ENCODE data around the gene DPEP3. TPM values are rescaled to one million over a fixed set of nuclear protein-coding genes. Genes with fewer than 3 reads are reported as not detected.
"Not testable (repeated sequence)": the region's sequence is repeated elsewhere in the genome, so short reads cannot be mapped to it uniquely, and the experiment has no call there.

DPEP3 gene
- total RNA-seq, 2 experiments from 2014 or later, result 0.28 TPM; not detected in 1

- H3K4me3 Mint-ChIP-seq, result no peak overlapping the region
- H3K9me3 Mint-ChIP-seq (ENCODE audit: low read depth), result no peaks in the 10 kb centered on the region
- no peaks in the 10 kb centered on the region for H3K36me3 Mint-ChIP-seq
- H3K27ac Mint-ChIP-seq, result no peak overlapping the region
- H3K4me1 Mint-ChIP-seq, result peaks cover 38% of the 10 kb centered on the region
- ATAC-seq (no peak), DNase-seq (no peak)
- CTCF ChIA-PET, result interaction anchor here (1.2 to 1.7 kb wide), 3 partner anchors 9 to 38 kb away, joined by 5 to 7 read pairs (median 5); partner anchors contain the start of genes DDX28 and DUS2
- no peaks in the 10 kb centered on the region for H3K27me3 Mint-ChIP-seq
Measured at GRCh38 chr16:68003031-68003430, 22.7 kb upstream of the DPEP3 start.

GRCh38 chr16:68000450-68000849, 20.2 kb upstream of the DPEP3 start:
- no peaks in the 10 kb centered on the region for H3K27me3 Mint-ChIP-seq
- DNase-seq, result no peak

GRCh38 chr16:67999985-68000384, 19.7 kb upstream of the DPEP3 start:
- Mint-ChIP-seq H3K36me3 (peaks cover 4% of the 10 kb centered on the region), H3K4me1 (peaks cover 38% of the 10 kb centered on the region)
- no peak for ATAC-seq

More at GRCh38 chr16:68000450-68000849, 20.2 kb upstream of the DPEP3 start:
- ATAC-seq, result no peak
- Mint-ChIP-seq H3K9me3 (ENCODE audit: low read depth) (no peaks in the 10 kb centered on the region), H3K4me3 (no peak overlapping the region), H3K27ac (peak overlapping the region; percentile 81), H3K4me1 (peaks cover 35% of the 10 kb centered on the region), H3K36me3 (peaks cover 4% of the 10 kb centered on the region)
- CTCF ChIA-PET, result interaction anchor here (0.7 to 1.6 kb wide), 5 partner anchors 9 to 58 kb away, joined by 3 to 6 read pairs (median 4); no protein-coding TSS in a partner anchor

GRCh38 chr16:67998779-67999688, 18.7 kb upstream of the DPEP3 start, which contains the start of gene DPEP2:
Gene DPEP2, minus strand, starts transcription at chr16:67999484. Its CDS starts 6,272 bp downstream, at chr16:67993212.
- Mint-ChIP-seq H3K4me3 (peak within 1 kb of the TSS; percentile 59), H3K4me1 (peaks cover 44% of the 10 kb centered on the region), H3K27ac (peak within 1 kb of the TSS; percentile 81)
- CTCF ChIA-PET, result interaction anchor here (0.9 to 1.7 kb wide), 3 partner anchors 28 to 478 kb away, joined by 3 to 8 read pairs (median 3); no protein-coding TSS in a partner anchor
- not testable (repeated sequence) for H3K27me3 Mint-ChIP-seq; H3K9me3 Mint-ChIP-seq (ENCODE audit: low read depth); H3K36me3 Mint-ChIP-seq
- ATAC-seq (peak; percentile 82), DNase-seq (peak; percentile 73)

More at GRCh38 chr16:67999985-68000384, 19.7 kb upstream of the DPEP3 start:
- Mint-ChIP-seq H3K9me3 (ENCODE audit: low read depth) (no peaks in the 10 kb centered on the region), H3K4me3 (peak overlapping the region; percentile 59), H3K27me3 (no peaks in the 10 kb centered on the region), H3K27ac (peak overlapping the region; percentile 81)
- CTCF ChIA-PET, result interaction anchor here (0.7 to 1.7 kb wide), 4 partner anchors 9 to 59 kb away, joined by 3 to 8 read pairs (median 6); no protein-coding TSS in a partner anchor
- DNase-seq, result no peak

GRCh38 chr16:67998231-67998778, 18.0 kb upstream of the DPEP3 start:
- peaks cover 50% of the 10 kb centered on the region for H3K4me1 Mint-ChIP-seq
- ATAC-seq; DNase-seq; H3K27me3 Mint-ChIP-seq; H3K9me3 Mint-ChIP-seq (ENCODE audit: low read depth); H3K36me3 Mint-ChIP-seq; H3K4me3 Mint-ChIP-seq: not testable (repeated sequence)
- H3K27ac Mint-ChIP-seq, result peak overlapping the region; percentile 81
- CTCF ChIA-PET, result interaction anchor here (1.2 kb wide), 1 partner anchor 28 kb away, joined by 3 read pairs; no protein-coding TSS in a partner anchor

GRCh38 chr16:67996666-67997065, 16.4 kb upstream of the DPEP3 start:
- Mint-ChIP-seq H3K9me3 (ENCODE audit: low read depth) (no peaks in the 10 kb centered on the region), H3K27me3 (no peaks in the 10 kb centered on the region), H3K36me3 (peaks cover 4% of the 10 kb centered on the region), H3K27ac (no peak overlapping the region), H3K4me1 (peaks cover 60% of the 10 kb centered on the region), H3K4me3 (no peak overlapping the region)
- DNase-seq (no peak), ATAC-seq (no peak)
- CTCF ChIA-PET, result interaction anchor here (0.7 to 4.7 kb wide), 6 partner anchors 10 to 68 kb away, joined by 3 to 18 read pairs (median 4); no protein-coding TSS in a partner anchor

GRCh38 chr16:67995423-67995822, 15.1 kb upstream of the DPEP3 start:
- no peak for ATAC-seq
- Mint-ChIP-seq H3K4me1 (peaks cover 54% of the 10 kb centered on the region), H3K9me3 (ENCODE audit: low read depth) (no peaks in the 10 kb centered on the region), H3K4me3 (no peak overlapping the region), H3K27me3 (no peaks in the 10 kb centered on the region), H3K27ac (peak overlapping the region; percentile 75), H3K36me3 (peaks cover 4% of the 10 kb centered on the region)
- DNase-seq, result peak; percentile 43
- CTCF ChIA-PET, result interaction anchor here (1.0 to 4.7 kb wide), 5 partner anchors 11 to 233 kb away, joined by 4 to 18 read pairs (median 5); no protein-coding TSS in a partner anchor

- H3K27me3 Mint-ChIP-seq; H3K9me3 Mint-ChIP-seq (ENCODE audit: low read depth); H3K36me3 Mint-ChIP-seq: not testable (repeated sequence)
- peaks cover 40% of the 10 kb centered on the region for H3K4me1 Mint-ChIP-seq
- DNase-seq (peak; percentile 52), ATAC-seq (peak; percentile 12)
- CTCF ChIA-PET, result interaction anchor here (0.8 to 4.7 kb wide), 13 partner anchors 9 to 93 kb away, joined by 3 to 18 read pairs (median 5); no protein-coding TSS in a partner anchor
- H3K4me3 Mint-ChIP-seq, result peak overlapping the region; percentile 63
- peak overlapping the region; percentile 96 for H3K27ac Mint-ChIP-seq
Measured at GRCh38 chr16:67994040-67994408, 13.7 kb upstream of the DPEP3 start.

GRCh38 chr16:67993207-67994039, 13.1 kb upstream of the DPEP3 start:
- Mint-ChIP-seq H3K27ac (peak overlapping the region; percentile 96), H3K27me3 (no peaks in the 10 kb centered on the region), H3K4me1 (peaks cover 34% of the 10 kb centered on the region), H3K36me3 (peaks cover 4% of the 10 kb centered on the region), H3K9me3 (ENCODE audit: low read depth) (no peaks in the 10 kb centered on the region), H3K4me3 (peak overlapping the region; percentile 63)
- CTCF ChIA-PET, result interaction anchor here (0.8 to 4.7 kb wide), 14 partner anchors 8 to 94 kb away, joined by 3 to 18 read pairs (median 5); no protein-coding TSS in a partner anchor
- ATAC-seq, result peak; percentile 91
- peak; percentile 88 for DNase-seq

GRCh38 chr16:67992661-67993206, 12.4 kb upstream of the DPEP3 start:
- Mint-ChIP-seq H3K36me3 (peaks cover 3% of the 10 kb centered on the region), H3K9me3 (ENCODE audit: low read depth) (no peaks in the 10 kb centered on the region), H3K4me3 (no peak overlapping the region), H3K27me3 (no peaks in the 10 kb centered on the region), H3K27ac (peak overlapping the region; percentile 63), H3K4me1 (peaks cover 37% of the 10 kb centered on the region)
- peak; percentile 40 for DNase-seq
- CTCF ChIA-PET, result interaction anchor here (0.6 to 2.4 kb wide), 7 partner anchors 11 to 72 kb away, joined by 3 to 22 read pairs (median 4); no protein-coding TSS in a partner anchor
- no peak for ATAC-seq

- no peaks in the 10 kb centered on the region for H3K36me3 Mint-ChIP-seq
- CTCF ChIA-PET, result interaction anchor here (1.4 kb wide), 1 partner anchor 51 kb away, joined by 5 read pairs; no protein-coding TSS in a partner anchor
- H3K4me3 Mint-ChIP-seq, result no peak overlapping the region
- no peak for DNase-seq
- no peaks in the 10 kb centered on the region for H3K9me3 Mint-ChIP-seq (ENCODE audit: low read depth)
- H3K27me3 Mint-ChIP-seq, result no peaks in the 10 kb centered on the region
- peaks cover 28% of the 10 kb centered on the region for H3K4me1 Mint-ChIP-seq
- H3K27ac Mint-ChIP-seq, result no peak overlapping the region
- no peak for ATAC-seq
Measured at GRCh38 chr16:67990018-67990386, 9.7 kb upstream of the DPEP3 start.

GRCh38 chr16:67989322-67990017, 9.2 kb upstream of the DPEP3 start:
- DNase-seq (peak; percentile 39), ATAC-seq (no peak)
- Mint-ChIP-seq H3K4me1 (peaks cover 28% of the 10 kb centered on the region), H3K36me3 (no peaks in the 10 kb centered on the region), H3K4me3 (no peak overlapping the region), H3K27ac (no peak overlapping the region), H3K27me3 (no peaks in the 10 kb centered on the region), H3K9me3 (ENCODE audit: low read depth) (no peaks in the 10 kb centered on the region)
- CTCF ChIA-PET, result interaction anchor here (1.1 to 1.4 kb wide), 2 partner anchors 51 to 67 kb away, joined by 3 to 5 read pairs; no protein-coding TSS in a partner anchor
